ENCODE measurements around the gene SUGCT. TPM values are rescaled to one million over a fixed set of nuclear protein-coding genes. Genes with fewer than 3 reads are reported as not detected.
"Not testable (repeated sequence)": the region's sequence is repeated elsewhere in the genome, so short reads cannot be mapped to it uniquely, and the experiment has no call there.

The SUGCT gene
- total and polyA plus RNA-seq, 8 donors, result 0.87 to 8.0 (median 2.9) TPM; not detected in 1

- TF ChIP-seq CTCF (IDR thresholded peaks at IDR 0.05), result no peak
- H3K36me3 ChIP-seq, result no peaks in the 10 kb centered on the region
- H3K4me3 ChIP-seq, result no peak overlapping the region
- H3K27ac ChIP-seq, result no peak overlapping the region
- peaks cover 0 to 21% (median 4%) of the 10 kb centered on the region in 4 donors for H3K4me1 ChIP-seq
- no peaks in the 10 kb centered on the region for H3K9me3 ChIP-seq
- 31 to 67% (median 51%) methylated on average over 7 of the region's 7 CpGs for whole genome bisulfite sequencing, 5 donors
- no peak for DNase-seq
- no peaks in the 10 kb centered on the region for H3K27me3 ChIP-seq
- intact Hi-C loops (cut with DNase I; ENCODE audit: low total_unique reads), result no loop called here
Measured at GRCh38 chr7:40239755-40240303, 105.0 kb downstream of the SUGCT start.

GRCh38 chr7:40243076-40243475 is 108.3 kb downstream of the SUGCT start:
- intact Hi-C loops (cut with DNase I; ENCODE audit: low total_unique reads), result no loop called here
- no peaks in the 10 kb centered on the region for H3K9me3 ChIP-seq
- TF ChIP-seq POLR2A (IDR thresholded peaks at IDR 0.05), result no peak
- TF ChIP-seq EP300 (IDR thresholded peaks at IDR 0.05), result no peak
- TF ChIP-seq POLR2AphosphoS5 (IDR thresholded peaks at IDR 0.05), result no peak
- no peak for TF ChIP-seq CTCF (IDR thresholded peaks at IDR 0.05)
- DNase-seq, result no peak
- WGBS, 5 donors, result 31 to 62% (median 50%) methylated on average over 1 of the region's 1 CpG
- no peak overlapping the region for H3K4me3 ChIP-seq
- peaks cover 0 to 21% (median 4%) of the 10 kb centered on the region in 4 donors for H3K4me1 ChIP-seq
- no peaks in the 10 kb centered on the region for H3K27me3 ChIP-seq
- no peaks in the 10 kb centered on the region for H3K36me3 ChIP-seq
- H3K27ac ChIP-seq, result no peak overlapping the region

GRCh38 chr7:40244226-40244625 is 109.4 kb downstream of the SUGCT start:
- Histone ChIP-seq H3K4me3 (no peak overlapping the region), H3K4me1 (peaks cover 0 to 21% (median 4%) of the 10 kb centered on the region in 4 donors), H3K27ac (no peak overlapping the region), H3K27me3 (no peaks in the 10 kb centered on the region), H3K36me3 (no peaks in the 10 kb centered on the region), H3K9me3 (no peaks in the 10 kb centered on the region)
- DNase-seq, result no peak
- 71 to 89% (median 85%) methylated on average over 4 of the region's 4 CpGs for WGBS, 5 donors
- TF ChIP-seq POLR2A (IDR thresholded peaks at IDR 0.05) (no peak), CTCF (IDR thresholded peaks at IDR 0.05) (no peak), POLR2AphosphoS5 (IDR thresholded peaks at IDR 0.05) (no peak), EP300 (IDR thresholded peaks at IDR 0.05) (no peak)
- intact Hi-C loops (cut with DNase I; ENCODE audit: low total_unique reads), result no loop called here

GRCh38 chr7:40248681-40249080 is 113.9 kb downstream of the SUGCT start:
- no peak overlapping the region for H3K27ac ChIP-seq
- TF ChIP-seq POLR2AphosphoS5 (IDR thresholded peaks at IDR 0.05) (no peak), EP300 (IDR thresholded peaks at IDR 0.05) (no peak), POLR2A (IDR thresholded peaks at IDR 0.05) (no peak), CTCF (IDR thresholded peaks at IDR 0.05) (no peak)
- DNase-seq, result no peak
- H3K4me3 ChIP-seq, result no peak overlapping the region
- 75 to 85% (median 80%) methylated on average over 8 of the region's 8 CpGs for WGBS, 5 donors
- H3K4me1 ChIP-seq, result no peaks in the 10 kb centered on the region
- no peaks in the 10 kb centered on the region for H3K36me3 ChIP-seq
- no peaks in the 10 kb centered on the region for H3K27me3 ChIP-seq
- H3K9me3 ChIP-seq, result no peaks in the 10 kb centered on the region
- intact Hi-C loops (cut with DNase I; ENCODE audit: low total_unique reads), result no loop called here

- H3K27ac ChIP-seq; DNase-seq; H3K4me1 ChIP-seq; H3K36me3 ChIP-seq; H3K4me3 ChIP-seq; intact Hi-C loops (cut with DNase I; ENCODE audit: low total_unique reads); H3K27me3 ChIP-seq; H3K9me3 ChIP-seq: not testable (repeated sequence)
- 88 to 92% (median 89%) methylated on average over 11 of the region's 11 CpGs for WGBS, 5 donors
Measured at GRCh38 chr7:40253444-40253843, 118.6 kb downstream of the SUGCT start.

Measured in stomach (tissue), 9 donors.